WTC11 (cell line): ENCODE results near the gene TLE7.

Experiments
- CBFB ChIP-seq: sonication (generic); formaldehyde crosslinking; IDR thresholded peaks from 2 replicates; pipeline ENCODE4 v1.8.1; 2022; ENCODE audit warnings: mild to moderate bottlenecking, low read depth, missing genetic modification reagents
- CTCF ChIP-seq: fragments of 200-600 bp; IDR thresholded peaks from 2 replicates; pipeline ENCODE4 v1.8.0; 2022; ENCODE audit warnings: antibody characterized with exemption
- JAZF1 ChIP-seq: fragments of 250-450 bp; sonication (Bioruptor Pico); IDR thresholded peaks from 2 replicates; pipeline ENCODE4 v1.9.0; 2021; ENCODE audit warnings: moderate library complexity, mild to moderate bottlenecking, inconsistent platforms
- MAX ChIP-seq: sonication (generic); formaldehyde crosslinking; IDR thresholded peaks from 2 replicates; pipeline ENCODE4 v1.8.0; 2022; ENCODE audit warnings: mild to moderate bottlenecking, missing genetic modification reagents
- ZSCAN18 ChIP-seq: fragments of 250-450 bp; sonication (Bioruptor Pico); IDR thresholded peaks from 2 replicates; pipeline ENCODE4 v2.1.2; 2022; ENCODE audit warnings: mild to moderate bottlenecking, moderate library complexity
- TF ChIP-seq, protein P1 (sequence below): sonication (generic); formaldehyde crosslinking; IDR thresholded peaks from 2 replicates; pipeline ENCODE4 v1.8.1; 2023; ENCODE audit warnings: mild to moderate bottlenecking, missing genetic modification reagents, moderate library complexity

DNA sequence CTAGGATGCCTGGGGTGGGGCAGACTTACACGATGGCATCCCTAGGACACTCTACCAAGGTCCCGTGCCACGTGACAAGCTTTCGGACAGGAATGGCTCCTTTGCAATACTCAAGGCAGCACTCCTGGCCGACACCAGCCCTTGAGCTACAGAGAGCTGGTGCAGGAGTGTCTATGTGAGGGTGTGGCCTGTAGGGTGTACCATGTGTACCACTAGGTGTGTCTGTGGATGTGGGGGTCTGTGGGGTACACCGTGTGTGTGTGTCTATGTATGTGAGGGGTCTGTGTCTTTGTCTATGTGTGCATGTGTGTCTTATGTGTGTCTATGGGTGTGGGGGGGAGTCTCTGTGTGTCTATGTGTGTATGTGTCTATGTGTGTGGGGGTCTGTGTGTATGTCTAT is 1.9 kb upstream of the TLE7 start:
- TF ChIP-seq MAX (CRISPR knock-in tag) (no peak), JAZF1 (CRISPR knock-in tag) (no peak), CTCF (no peak), ZSCAN18 (no peak), CBFB (no peak)
- TF ChIP-seq, protein P1, sequence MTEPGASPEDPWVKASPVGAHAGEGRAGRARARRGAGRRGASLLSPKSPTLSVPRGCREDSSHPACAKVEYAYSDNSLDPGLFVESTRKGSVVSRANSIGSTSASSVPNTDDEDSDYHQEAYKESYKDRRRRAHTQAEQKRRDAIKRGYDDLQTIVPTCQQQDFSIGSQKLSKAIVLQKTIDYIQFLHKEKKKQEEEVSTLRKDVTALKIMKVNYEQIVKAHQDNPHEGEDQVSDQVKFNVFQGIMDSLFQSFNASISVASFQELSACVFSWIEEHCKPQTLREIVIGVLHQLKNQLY, result no peak
